Measurements from ENCODE around the gene PDGFRB. TPM values are rescaled to one million over a fixed set of nuclear protein-coding genes. Genes with fewer than 3 reads are reported as not detected.

Gene PDGFRB
- total RNA-seq, 4 donors from 2014 or later, result 20.2 to 56.3 (median 28.3) TPM

GRCh38 chr5:150123542-150123941 lies 32.1 kb downstream of the PDGFRB start:
- Histone ChIP-seq H3K4me1 (peaks cover 0 to 13% (median 0%) of the 10 kb centered on the region in 4 donors), H3K27ac (no peak overlapping the region), H3K9me3 (no peaks in the 10 kb centered on the region), H3K4me3 (no peak overlapping the region), H3K36me3 (no peaks in the 10 kb centered on the region), H3K27me3 (no peaks in the 10 kb centered on the region)
- intact Hi-C loops (cut with DNase I; ENCODE audit: low total_unique reads), result no loop called here
- in situ Hi-C loops (cut with MboI; ENCODE audit: low pct_ligation_motif_present in 1 of 4, low pct_unique_long_range_greater_than_20kb in 1 of 4, low sequenced_read_pairs in 3 of 4), result loop anchor here in 1 of 4 donors (25.0 kb wide), 1 partner anchor 286 kb away; no protein-coding TSS in a partner anchor
- no peak for DNase-seq
- 74 to 75% methylated on average over 4 of the region's 4 CpGs for WGBS, 2 donors (ENCODE audit: low coverage in 1 of 2)
- TF ChIP-seq POLR2AphosphoS5 (IDR thresholded peaks at IDR 0.05) (no peak), POLR2A (IDR thresholded peaks at IDR 0.05) (no peak), EP300 (IDR thresholded peaks at IDR 0.05; ENCODE audit: low read depth) (no peak), CTCF (IDR thresholded peaks at IDR 0.05) (no peak)

GRCh38 chr5:150122536-150123481 lies 32.8 kb downstream of the PDGFRB start:
- no peak for DNase-seq
- Histone ChIP-seq H3K4me3 (no peak overlapping the region), H3K36me3 (no peaks in the 10 kb centered on the region), H3K27ac (no peak overlapping the region), H3K9me3 (no peaks in the 10 kb centered on the region), H3K27me3 (no peaks in the 10 kb centered on the region), H3K4me1 (peaks cover 0 to 13% (median 0%) of the 10 kb centered on the region in 4 donors)
- in situ Hi-C loops (cut with MboI; ENCODE audit: low pct_ligation_motif_present in 1 of 4, low pct_unique_long_range_greater_than_20kb in 1 of 4, low sequenced_read_pairs in 3 of 4) (loop anchor here in 1 of 4 donors (25.0 kb wide), 1 partner anchor 286 kb away; no protein-coding TSS in a partner anchor), intact Hi-C loops (cut with DNase I; ENCODE audit: low total_unique reads) (no loop called here)
- 90 to 100% methylated on average over 1 to 14 of the region's 15 CpGs for WGBS, 2 donors (ENCODE audit: low coverage in 1 of 2)
- TF ChIP-seq POLR2A (IDR thresholded peaks at IDR 0.05) (no peak), CTCF (IDR thresholded peaks at IDR 0.05) (no peak), EP300 (IDR thresholded peaks at IDR 0.05; ENCODE audit: low read depth) (no peak), POLR2AphosphoS5 (IDR thresholded peaks at IDR 0.05) (no peak)

- H3K4me1 ChIP-seq, result peaks cover 0 to 13% (median 0%) of the 10 kb centered on the region in 4 donors
- H3K27ac ChIP-seq, result peak overlapping the region in 3 of 4 donors; percentile 20 to 35 (median 20)
- peak in 1 of 3 donors; percentile 6 for TF ChIP-seq POLR2AphosphoS5 (IDR thresholded peaks at IDR 0.05)
- TF ChIP-seq CTCF (IDR thresholded peaks at IDR 0.05), result peak; percentile 29 to 77 (median 51)
- TF ChIP-seq EP300 (IDR thresholded peaks at IDR 0.05; ENCODE audit: low read depth), result no peak
- no peak for TF ChIP-seq POLR2A (IDR thresholded peaks at IDR 0.05)
- H3K36me3 ChIP-seq, result no peaks in the 10 kb centered on the region
- WGBS, 2 donors (ENCODE audit: low coverage in 1 of 2), result 28% methylated on average over 5 of the region's 5 CpGs; no CpG with 5 or more reads in 1 of the 2 donors
- peak; percentile 88 for DNase-seq
- H3K4me3 ChIP-seq, result no peak overlapping the region
- no peaks in the 10 kb centered on the region for H3K27me3 ChIP-seq
- intact Hi-C loops (cut with DNase I; ENCODE audit: low total_unique reads) (no loop called here), in situ Hi-C loops (cut with MboI; ENCODE audit: low pct_ligation_motif_present in 1 of 4, low pct_unique_long_range_greater_than_20kb in 1 of 4, low sequenced_read_pairs in 3 of 4) (loop anchor here in 1 of 4 donors (25.0 kb wide), 1 partner anchor 285 kb away; no protein-coding TSS in a partner anchor)
- H3K9me3 ChIP-seq, result no peaks in the 10 kb centered on the region
Measured at GRCh38 chr5:150122158-150122510, 33.5 kb downstream of the PDGFRB start.

- Histone ChIP-seq H3K9me3 (no peaks in the 10 kb centered on the region), H3K4me3 (no peak overlapping the region), H3K36me3 (no peaks in the 10 kb centered on the region), H3K27me3 (no peaks in the 10 kb centered on the region), H3K27ac (peak overlapping the region in 3 of 4 donors; percentile 20 to 35 (median 20)), H3K4me1 (peaks cover 0 to 13% (median 0%) of the 10 kb centered on the region in 4 donors)
- DNase-seq, result no peak
- in situ Hi-C loops (cut with MboI; ENCODE audit: low pct_ligation_motif_present in 1 of 4, low pct_unique_long_range_greater_than_20kb in 1 of 4, low sequenced_read_pairs in 3 of 4) (loop anchor here in 1 of 4 donors (25.0 kb wide), 1 partner anchor 284 kb away; no protein-coding TSS in a partner anchor), intact Hi-C loops (cut with DNase I; ENCODE audit: low total_unique reads) (no loop called here)
- 87% methylated on average over 14 of the region's 14 CpGs; no CpG with 5 or more reads in 1 of the 2 donors for WGBS, 2 donors (ENCODE audit: low coverage in 1 of 2)
- TF ChIP-seq POLR2A (IDR thresholded peaks at IDR 0.05) (no peak), POLR2AphosphoS5 (IDR thresholded peaks at IDR 0.05) (no peak), CTCF (IDR thresholded peaks at IDR 0.05) (no peak), EP300 (IDR thresholded peaks at IDR 0.05; ENCODE audit: low read depth) (no peak)
Measured at GRCh38 chr5:150121448-150122157, 34.0 kb downstream of the PDGFRB start.
